Esophagus squamous epithelium (tissue), 4 donors: ENCODE data around the gene CCDC116.

ENCODE experiments used
- POLR2A ChIP-seq, 4 donors: fragments of 450-650 bp; IDR thresholded peaks; one replicate each; pipeline ENCODE4 v1.6.1; 2017; ENCODE audit warnings: antibody characterized with exemption in 4 of 4, mild to moderate bottlenecking in 4 of 4, moderate library complexity in 3 of 4
- TF ChIP-seq, protein P1 (sequence below), 6 experiments: fragments of 450-650 bp in 4 of 6; fragments of 200-600 bp in 2 of 6; sonication (generic) in 2 of 6; IDR thresholded peaks; one replicate each; pipeline ENCODE4 v1.5.1; 2016 to 2019; ENCODE audit warnings: antibody characterized with exemption in 6 of 6, mild to moderate bottlenecking in 4 of 6, moderate library complexity in 4 of 6

DNA sequence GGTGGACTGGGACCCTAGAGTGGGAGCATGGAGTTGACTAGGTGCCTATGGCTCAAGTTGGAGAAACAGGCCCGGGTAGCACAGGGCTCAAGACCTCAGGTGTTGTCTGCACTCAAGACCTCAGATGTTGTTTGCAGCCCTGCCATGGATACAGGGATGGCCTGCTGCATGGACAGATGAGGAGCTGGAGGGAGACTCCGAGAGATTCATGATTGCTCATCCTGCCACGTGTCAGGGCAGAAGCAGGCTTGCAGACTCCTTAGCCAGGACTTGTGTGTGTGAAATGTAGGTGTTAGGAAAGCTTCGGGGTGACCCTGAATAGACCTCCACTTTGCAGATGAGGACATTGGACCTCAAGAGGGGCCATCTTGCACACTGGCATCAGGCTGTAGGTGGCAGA lies 921 bp downstream of the CCDC116 start:
- TF ChIP-seq, protein P1, sequence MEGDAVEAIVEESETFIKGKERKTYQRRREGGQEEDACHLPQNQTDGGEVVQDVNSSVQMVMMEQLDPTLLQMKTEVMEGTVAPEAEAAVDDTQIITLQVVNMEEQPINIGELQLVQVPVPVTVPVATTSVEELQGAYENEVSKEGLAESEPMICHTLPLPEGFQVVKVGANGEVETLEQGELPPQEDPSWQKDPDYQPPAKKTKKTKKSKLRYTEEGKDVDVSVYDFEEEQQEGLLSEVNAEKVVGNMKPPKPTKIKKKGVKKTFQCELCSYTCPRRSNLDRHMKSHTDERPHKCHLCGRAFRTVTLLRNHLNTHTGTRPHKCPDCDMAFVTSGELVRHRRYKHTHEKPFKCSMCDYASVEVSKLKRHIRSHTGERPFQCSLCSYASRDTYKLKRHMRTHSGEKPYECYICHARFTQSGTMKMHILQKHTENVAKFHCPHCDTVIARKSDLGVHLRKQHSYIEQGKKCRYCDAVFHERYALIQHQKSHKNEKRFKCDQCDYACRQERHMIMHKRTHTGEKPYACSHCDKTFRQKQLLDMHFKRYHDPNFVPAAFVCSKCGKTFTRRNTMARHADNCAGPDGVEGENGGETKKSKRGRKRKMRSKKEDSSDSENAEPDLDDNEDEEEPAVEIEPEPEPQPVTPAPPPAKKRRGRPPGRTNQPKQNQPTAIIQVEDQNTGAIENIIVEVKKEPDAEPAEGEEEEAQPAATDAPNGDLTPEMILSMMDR (IDR thresholded peaks at IDR 0.05), result no peak
- TF ChIP-seq POLR2A (IDR thresholded peaks at IDR 0.05), result no peak
